ENCODE results near the gene LCE5A.
"Not testable (repeated sequence)": the region's sequence is repeated elsewhere in the genome, so short reads cannot be mapped to it uniquely, and the experiment has no call there.

LCE5A gene

DNA sequence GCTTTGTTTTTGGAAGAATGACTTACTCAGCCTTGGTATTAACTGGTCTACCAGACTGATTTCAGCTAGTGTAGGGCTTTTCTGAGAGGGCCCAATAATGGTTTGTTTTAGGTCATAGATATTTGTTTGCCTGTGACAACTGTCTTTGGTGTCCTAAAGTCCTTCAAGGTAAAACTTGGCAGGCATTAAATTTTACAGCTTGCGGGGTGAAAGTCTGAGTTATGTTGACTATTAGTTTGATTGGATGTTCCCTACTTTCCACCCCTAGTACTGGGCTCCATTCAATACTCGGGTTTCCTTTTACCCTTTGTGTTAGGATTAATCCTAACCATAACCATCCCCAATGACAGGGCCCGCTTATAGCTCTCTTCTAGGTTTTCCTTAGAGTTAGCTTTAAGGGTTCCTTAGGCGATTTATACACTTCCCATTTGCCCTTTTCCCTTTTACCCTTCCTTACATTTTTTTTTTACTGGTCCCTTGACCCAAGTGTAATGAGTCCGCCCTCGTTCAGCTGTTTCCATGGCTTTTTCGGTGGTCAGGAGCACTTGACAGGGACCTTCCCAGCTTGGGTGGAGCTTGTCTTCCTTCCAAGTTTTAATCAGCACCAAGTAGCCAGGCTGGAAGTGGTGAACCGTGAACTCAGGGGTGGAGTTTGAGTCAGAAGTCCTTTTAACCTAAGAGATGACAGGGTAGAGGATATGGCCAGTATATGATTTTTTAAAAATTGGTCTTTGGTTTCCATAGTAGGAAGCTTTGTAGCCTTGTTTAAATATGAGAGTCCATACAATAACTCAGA is 28.5 kb upstream of the LCE5A start:
- TF ChIP-seq, protein P1, sequence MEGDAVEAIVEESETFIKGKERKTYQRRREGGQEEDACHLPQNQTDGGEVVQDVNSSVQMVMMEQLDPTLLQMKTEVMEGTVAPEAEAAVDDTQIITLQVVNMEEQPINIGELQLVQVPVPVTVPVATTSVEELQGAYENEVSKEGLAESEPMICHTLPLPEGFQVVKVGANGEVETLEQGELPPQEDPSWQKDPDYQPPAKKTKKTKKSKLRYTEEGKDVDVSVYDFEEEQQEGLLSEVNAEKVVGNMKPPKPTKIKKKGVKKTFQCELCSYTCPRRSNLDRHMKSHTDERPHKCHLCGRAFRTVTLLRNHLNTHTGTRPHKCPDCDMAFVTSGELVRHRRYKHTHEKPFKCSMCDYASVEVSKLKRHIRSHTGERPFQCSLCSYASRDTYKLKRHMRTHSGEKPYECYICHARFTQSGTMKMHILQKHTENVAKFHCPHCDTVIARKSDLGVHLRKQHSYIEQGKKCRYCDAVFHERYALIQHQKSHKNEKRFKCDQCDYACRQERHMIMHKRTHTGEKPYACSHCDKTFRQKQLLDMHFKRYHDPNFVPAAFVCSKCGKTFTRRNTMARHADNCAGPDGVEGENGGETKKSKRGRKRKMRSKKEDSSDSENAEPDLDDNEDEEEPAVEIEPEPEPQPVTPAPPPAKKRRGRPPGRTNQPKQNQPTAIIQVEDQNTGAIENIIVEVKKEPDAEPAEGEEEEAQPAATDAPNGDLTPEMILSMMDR (IDR thresholded peaks at IDR 0.05; ENCODE audit: control insufficient read depth, insufficient read depth, low read depth, low read length, missing control alignments) = no peak
- no peak overlapping the region for H3K4me3 ChIP-seq (ENCODE audit: control insufficient read depth, low read depth, low read length)
- no peak for DNase-seq (ENCODE audit: low read depth)

DNA sequence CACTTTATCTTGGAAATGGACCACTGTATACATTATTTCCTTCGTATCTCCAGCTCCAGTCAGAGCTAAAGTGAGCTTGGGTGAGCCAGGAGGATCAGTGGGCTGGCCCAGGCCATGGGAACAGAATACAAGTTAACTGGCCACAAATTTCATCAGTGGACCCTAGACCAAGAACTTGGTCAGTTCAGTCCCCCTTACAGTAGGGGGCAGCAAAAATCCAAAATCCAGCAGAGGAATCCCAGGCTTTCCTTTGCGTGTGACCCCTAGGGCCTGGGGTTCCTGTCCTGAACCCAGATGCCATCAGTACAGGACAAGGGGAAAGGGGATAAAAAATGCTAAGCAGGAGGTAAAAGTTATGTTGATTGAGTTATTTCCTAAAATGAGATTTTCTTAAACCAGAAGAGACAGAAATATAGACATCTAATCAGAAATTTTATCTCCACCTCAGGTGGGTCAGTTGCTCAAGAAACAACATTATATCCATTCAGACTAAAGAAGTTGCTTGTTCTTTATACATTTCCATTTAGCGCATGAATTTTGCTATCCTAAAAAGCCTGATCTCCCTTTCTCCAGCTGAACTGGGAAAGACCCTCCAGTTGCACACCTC is 24.1 kb upstream of the LCE5A start:
- TF ChIP-seq, protein P1 (IDR thresholded peaks at IDR 0.05; ENCODE audit: control insufficient read depth, insufficient read depth, low read depth, low read length, missing control alignments) = peak; percentile 36
- H3K4me3 ChIP-seq (ENCODE audit: control insufficient read depth, low read depth, low read length) = no peak overlapping the region
- no peak for DNase-seq (ENCODE audit: low read depth)

DNA sequence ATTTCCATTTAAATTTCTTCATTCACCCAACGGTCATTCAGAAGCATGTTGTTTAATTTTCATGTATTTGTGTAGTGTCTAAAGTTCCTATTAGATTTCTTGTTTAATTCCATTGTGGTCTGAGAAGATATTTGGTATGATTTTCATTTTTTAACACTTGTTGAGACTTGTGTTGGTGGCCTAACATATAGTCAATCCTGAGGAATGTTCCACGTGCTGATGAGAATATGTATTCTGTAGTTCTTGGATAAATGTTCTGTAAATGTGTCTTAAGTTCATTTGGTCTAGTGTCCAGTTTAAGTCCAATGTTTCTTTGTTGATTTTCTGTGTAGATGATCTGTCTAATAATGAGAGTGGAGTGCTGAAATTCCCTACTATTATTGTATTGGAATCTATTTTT is 22.7 kb upstream of the LCE5A start:
- TF ChIP-seq, protein P1 (IDR thresholded peaks at IDR 0.05; ENCODE audit: control insufficient read depth, insufficient read depth, low read depth, low read length, missing control alignments) = no peak
- H3K4me3 ChIP-seq (ENCODE audit: control insufficient read depth, low read depth, low read length) = no peak overlapping the region
- no peak for DNase-seq (ENCODE audit: low read depth)

DNA sequence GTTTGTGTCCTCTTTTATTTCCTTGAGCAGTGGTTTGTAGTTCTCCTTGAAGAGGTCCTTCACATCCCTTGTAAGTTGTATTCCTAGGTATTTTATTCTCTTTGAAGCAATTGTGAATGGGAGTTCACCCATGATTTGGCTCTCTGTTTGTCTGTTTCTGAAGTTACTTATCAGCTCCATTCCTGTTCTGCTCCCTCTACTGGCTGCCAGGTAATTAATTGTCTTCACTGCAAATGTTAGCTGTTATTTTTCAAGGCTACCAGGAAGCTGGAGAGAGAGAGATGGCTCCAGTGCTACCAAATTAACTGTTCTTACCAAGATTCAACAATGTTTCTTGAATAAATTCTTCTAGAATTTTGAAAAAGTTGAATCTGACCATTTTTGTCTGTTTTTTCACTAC is 19.1 kb upstream of the LCE5A start:
- TF ChIP-seq, protein P1 (IDR thresholded peaks at IDR 0.05; ENCODE audit: control insufficient read depth, insufficient read depth, low read depth, low read length, missing control alignments) = peak; percentile 6
- DNase-seq (ENCODE audit: low read depth); H3K4me3 ChIP-seq (ENCODE audit: control insufficient read depth, low read depth, low read length): not testable (repeated sequence)

DNA sequence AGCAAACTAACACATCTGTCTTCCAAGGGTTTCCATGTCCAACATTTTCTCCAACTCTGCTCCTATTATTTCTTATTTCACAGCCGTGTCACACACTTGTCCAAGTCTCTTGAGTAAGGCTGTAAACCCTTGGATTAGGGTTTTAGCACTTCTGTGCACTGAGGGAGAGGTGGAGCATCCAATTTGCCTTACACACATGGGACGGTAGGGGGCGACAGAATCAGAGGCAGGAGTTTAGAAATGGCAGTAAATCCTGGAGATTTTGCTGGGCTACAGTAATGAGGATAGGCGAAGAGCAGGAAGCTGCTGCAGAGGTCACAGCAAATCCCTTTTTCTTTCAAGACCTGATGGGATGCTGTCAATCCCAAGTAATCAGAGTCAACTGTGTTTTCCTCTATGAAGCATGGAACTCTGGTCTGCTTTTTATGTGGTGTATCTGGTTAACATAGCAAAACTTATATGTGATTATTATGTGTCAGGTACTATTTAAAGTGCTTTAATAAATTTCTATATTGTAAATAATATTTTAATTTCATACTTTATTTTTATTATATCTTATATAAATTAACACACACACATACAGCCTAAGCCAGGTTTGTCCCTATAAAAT is 15.4 kb upstream of the LCE5A start:
- H3K4me3 ChIP-seq (ENCODE audit: control insufficient read depth, low read depth, low read length) = no peak overlapping the region
- DNase-seq (ENCODE audit: low read depth) = no peak
- TF ChIP-seq, protein P1 (IDR thresholded peaks at IDR 0.05; ENCODE audit: control insufficient read depth, insufficient read depth, low read depth, low read length, missing control alignments) = peak; percentile 63

DNA sequence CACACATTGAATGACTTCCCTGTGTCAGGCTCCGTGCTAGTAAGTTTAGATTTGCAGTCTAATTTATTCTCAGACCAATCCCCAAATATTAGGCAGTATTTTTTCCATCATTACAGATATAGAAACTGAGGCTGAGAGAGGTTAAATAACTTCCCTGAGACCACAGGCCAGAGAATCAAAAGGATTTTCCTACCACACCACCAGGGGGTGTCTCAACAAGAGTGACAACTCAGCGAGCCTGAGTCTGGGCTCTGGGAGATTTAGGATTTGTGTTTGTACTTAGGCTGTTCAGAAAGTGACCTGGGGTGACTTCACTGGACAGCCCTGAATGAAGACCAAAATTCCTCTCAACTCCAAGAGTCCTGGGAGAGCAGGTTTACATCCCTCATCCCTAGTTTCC is 13.3 kb upstream of the LCE5A start:
- H3K4me3 ChIP-seq (ENCODE audit: control insufficient read depth, low read depth, low read length) = no peak overlapping the region
- TF ChIP-seq, protein P1 (IDR thresholded peaks at IDR 0.05; ENCODE audit: control insufficient read depth, insufficient read depth, low read depth, low read length, missing control alignments) = peak; percentile 24
- no peak for DNase-seq (ENCODE audit: low read depth)

Measured in AG09309 (cell line).